IPS-15b (cell line): Measurements from ENCODE around the gene CENPVL2.
"Not testable (repeated sequence)": the region's sequence is repeated elsewhere in the genome, so short reads cannot be mapped to it uniquely, and the experiment has no call there.

Experiments used
- H3K27me3 ChIP-seq: one replicate; pipeline ENCODE4 v1.6.1; 2013; ENCODE audit warnings: low read length; ENCODE audit not compliant: control insufficient read depth, insufficient read depth
- H3K36me3 ChIP-seq: one replicate; pipeline ENCODE4 v1.6.1; 2013; ENCODE audit warnings: low read length; ENCODE audit not compliant: control insufficient read depth, insufficient read depth
- H3K4me1 ChIP-seq: one replicate; pipeline ENCODE4 v1.6.1; 2013; ENCODE audit warnings: mild to moderate bottlenecking, low read length; ENCODE audit not compliant: control insufficient read depth, insufficient read depth
- H3K4me3 ChIP-seq: one replicate; pipeline ENCODE4 v1.5.1; 2013; ENCODE audit warnings: low read depth, low read length
- H3K9ac ChIP-seq: one replicate; pipeline ENCODE4 v1.6.1; 2013; ENCODE audit warnings: low read depth, mild to moderate bottlenecking, low read length
- H3K9me3 ChIP-seq: one replicate; pipeline ENCODE4 v1.6.1; 2013; ENCODE audit warnings: mild to moderate bottlenecking, low read length; ENCODE audit not compliant: control insufficient read depth, insufficient read depth

Gene CENPVL2

GRCh38 chrX:51682720-51683062 lies at the start of gene CENPVL2:
CENPVL2 (minus strand) TSS chrX:51682831; CDS start chrX:51682831, 0 bp downstream.
- not testable (repeated sequence) for H3K27me3 ChIP-seq, H3K9ac ChIP-seq, H3K36me3 ChIP-seq, H3K4me1 ChIP-seq, H3K9me3 ChIP-seq, H3K4me3 ChIP-seq

GRCh38 chrX:51728202-51728601 lies 45.6 kb upstream of the CENPVL2 start:
- Histone ChIP-seq H3K9me3 (no peaks in the 10 kb centered on the region), H3K4me3 (no peak overlapping the region), H3K27me3 (no peaks in the 10 kb centered on the region), H3K9ac (no peak overlapping the region), H3K36me3 (no peaks in the 10 kb centered on the region), H3K4me1 (peaks cover 11% of the 10 kb centered on the region)

DNA sequence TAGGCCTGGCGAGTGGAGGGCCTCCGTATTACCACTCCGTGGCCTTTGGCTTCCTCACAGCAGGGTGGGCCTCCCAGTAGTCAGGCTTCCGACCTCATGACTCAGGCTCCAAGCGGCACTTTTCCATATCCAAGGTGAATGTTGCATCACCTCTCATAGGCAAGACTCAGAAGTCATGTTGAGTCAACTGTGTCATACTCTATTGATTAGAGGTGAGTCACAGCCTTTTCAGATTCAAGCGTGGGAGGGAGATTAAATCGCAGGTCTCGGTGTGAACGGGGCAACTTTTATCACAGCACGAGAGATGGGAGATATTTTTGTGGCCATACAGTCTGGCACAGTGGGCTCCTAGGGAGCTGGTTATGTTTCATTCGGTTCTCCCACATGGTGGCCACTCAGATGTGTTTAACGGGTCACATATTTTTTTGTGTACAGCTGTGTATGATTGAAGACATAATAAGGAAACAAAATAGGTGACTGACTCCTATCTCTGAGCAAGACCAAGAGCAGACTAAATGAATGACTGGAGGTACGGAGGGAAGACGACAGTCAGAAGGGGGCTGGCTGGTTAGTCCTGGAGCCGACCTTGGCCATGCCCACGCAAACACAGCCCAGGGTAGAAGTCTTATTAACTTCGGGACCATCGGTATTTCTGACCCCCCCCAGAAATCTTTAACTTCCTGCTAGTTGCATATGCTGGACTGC lies 30.5 kb upstream of the CENPVL2 start:
- H3K4me3 ChIP-seq, H3K4me1 ChIP-seq, H3K36me3 ChIP-seq, H3K27me3 ChIP-seq, H3K9ac ChIP-seq, H3K9me3 ChIP-seq: not testable (repeated sequence)

DNA sequence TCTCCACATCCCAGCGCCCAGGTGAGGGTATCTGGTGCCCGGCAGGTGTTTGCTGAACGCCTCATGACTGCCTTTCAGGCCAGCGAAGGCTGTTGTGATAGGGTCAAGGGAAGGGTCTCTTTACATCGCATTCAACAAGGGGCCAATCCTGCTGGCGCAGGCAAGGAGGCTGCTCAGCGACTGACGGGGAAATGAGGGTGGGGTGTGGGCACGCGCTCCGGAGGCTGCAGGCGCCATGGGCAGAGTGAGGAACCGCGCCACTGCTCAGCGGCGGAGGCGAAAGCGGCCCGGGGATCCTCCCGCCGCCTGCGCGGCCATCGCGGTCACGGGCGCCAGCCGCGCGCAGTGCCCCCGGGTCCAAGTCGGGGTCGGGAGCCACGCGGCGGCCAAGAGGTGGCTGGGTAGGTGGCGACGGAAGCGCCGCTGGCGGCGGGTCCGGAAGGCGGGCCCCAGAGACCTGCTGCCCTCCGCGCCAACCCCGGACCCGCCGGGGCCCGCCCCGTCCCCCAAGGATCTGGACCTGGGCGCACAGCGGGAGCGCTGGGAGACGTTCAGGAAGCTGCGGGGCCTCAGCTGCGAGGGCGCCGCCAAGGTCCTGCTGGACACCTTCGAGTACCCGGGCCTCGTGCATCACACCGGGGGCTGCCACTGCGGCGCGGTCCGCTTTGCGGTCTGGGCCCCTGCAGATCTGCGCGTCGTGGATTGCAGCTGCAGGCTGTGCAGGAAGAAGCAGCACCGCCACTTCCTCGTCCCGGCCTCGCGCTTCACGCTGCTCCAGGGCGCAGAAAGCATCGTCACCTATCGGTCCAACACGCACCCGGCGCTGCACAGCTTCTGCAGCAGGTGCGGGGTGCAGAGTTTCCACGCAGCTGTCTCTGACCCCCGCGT lies 27.9 kb upstream of the CENPVL2 start, which contains the start of gene CENPVL1:
TSS of gene CENPVL1 (plus strand) at position 236 of the 888 bp plus-strand sequence. CDS start at position 236, 0 bp downstream.
- not testable (repeated sequence) for H3K36me3 ChIP-seq

GRCh38 chrX:51697397-51697796 lies 14.8 kb upstream of the CENPVL2 start:
- no peaks in the 10 kb centered on the region for H3K9me3 ChIP-seq
- no peaks in the 10 kb centered on the region for H3K36me3 ChIP-seq
- H3K4me1 ChIP-seq = no peaks in the 10 kb centered on the region
- H3K9ac ChIP-seq = no peak overlapping the region
- no peaks in the 10 kb centered on the region for H3K27me3 ChIP-seq
- H3K4me3 ChIP-seq = no peak overlapping the region

More for the DNA sequence above, 27.9 kb upstream of the CENPVL2 start, which contains the start of gene CENPVL1:
- not testable (repeated sequence) for H3K9ac ChIP-seq, H3K4me1 ChIP-seq, H3K9me3 ChIP-seq, H3K27me3 ChIP-seq, H3K4me3 ChIP-seq

DNA sequence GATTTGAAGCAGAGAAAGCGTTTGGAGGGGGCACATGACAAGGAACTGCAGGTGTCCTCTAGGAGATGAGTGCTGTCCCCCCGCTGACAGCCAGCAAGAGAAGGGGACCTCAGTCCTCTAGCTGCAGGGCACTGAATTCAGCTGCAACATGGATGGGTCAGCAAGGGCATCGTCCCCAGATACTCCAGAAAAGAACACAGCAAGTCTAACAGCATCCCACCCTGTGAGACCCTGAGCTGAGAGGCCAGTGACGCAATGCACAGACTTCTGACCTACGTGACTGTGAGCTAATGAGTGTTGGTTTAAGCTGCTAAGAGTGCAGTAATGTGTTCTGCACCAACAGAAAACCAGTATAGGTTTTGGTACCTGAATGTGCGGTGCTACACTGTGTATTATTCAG lies 11.6 kb upstream of the CENPVL2 start:
- Histone ChIP-seq H3K4me3 (no peak overlapping the region), H3K27me3 (no peaks in the 10 kb centered on the region)

GRCh38 chrX:51681808-51682719 lies 567 bp downstream of the CENPVL2 start:
- H3K9ac ChIP-seq, H3K4me1 ChIP-seq, H3K4me3 ChIP-seq, H3K27me3 ChIP-seq, H3K9me3 ChIP-seq, H3K36me3 ChIP-seq: not testable (repeated sequence)

More for the DNA sequence above, 11.6 kb upstream of the CENPVL2 start:
- Histone ChIP-seq H3K9me3 (no peaks in the 10 kb centered on the region), H3K36me3 (no peaks in the 10 kb centered on the region), H3K9ac (no peak overlapping the region), H3K4me1 (no peaks in the 10 kb centered on the region)

DNA sequence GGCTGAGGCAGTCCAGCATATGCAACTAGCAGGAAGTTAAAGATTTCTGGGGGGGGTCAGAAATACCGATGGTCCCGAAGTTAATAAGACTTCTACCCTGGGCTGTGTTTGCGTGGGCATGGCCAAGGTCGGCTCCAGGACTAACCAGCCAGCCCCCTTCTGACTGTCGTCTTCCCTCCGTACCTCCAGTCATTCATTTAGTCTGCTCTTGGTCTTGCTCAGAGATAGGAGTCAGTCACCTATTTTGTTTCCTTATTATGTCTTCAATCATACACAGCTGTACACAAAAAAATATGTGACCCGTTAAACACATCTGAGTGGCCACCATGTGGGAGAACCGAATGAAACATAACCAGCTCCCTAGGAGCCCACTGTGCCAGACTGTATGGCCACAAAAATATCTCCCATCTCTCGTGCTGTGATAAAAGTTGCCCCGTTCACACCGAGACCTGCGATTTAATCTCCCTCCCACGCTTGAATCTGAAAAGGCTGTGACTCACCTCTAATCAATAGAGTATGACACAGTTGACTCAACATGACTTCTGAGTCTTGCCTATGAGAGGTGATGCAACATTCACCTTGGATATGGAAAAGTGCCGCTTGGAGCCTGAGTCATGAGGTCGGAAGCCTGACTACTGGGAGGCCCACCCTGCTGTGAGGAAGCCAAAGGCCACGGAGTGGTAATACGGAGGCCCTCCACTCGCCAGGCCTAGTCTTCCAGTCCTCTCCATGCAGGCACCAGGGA lies 2.8 kb downstream of the CENPVL2 start:
- not testable (repeated sequence) for H3K9ac ChIP-seq, H3K9me3 ChIP-seq, H3K4me1 ChIP-seq, H3K36me3 ChIP-seq, H3K27me3 ChIP-seq, H3K4me3 ChIP-seq

DNA sequence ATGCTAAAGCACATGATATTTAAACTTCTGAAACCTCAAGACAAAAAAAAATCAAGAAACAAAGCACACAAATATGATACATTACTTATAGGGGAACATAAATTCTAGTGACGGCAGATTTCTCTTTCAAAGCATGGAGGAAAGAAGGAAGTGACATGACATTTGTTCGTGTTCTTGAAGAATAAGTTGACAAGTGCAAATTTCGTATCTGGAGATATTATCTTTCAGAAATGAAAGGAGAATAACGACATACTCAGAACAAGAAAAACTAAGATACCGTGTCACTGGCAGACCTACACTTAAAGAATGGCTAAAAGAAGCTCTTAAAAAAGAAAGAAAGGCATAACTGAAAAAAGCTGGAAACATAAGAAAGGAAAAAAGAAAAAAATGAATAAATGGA lies 16.6 kb downstream of the CENPVL2 start:
- Histone ChIP-seq H3K4me1 (no peaks in the 10 kb centered on the region), H3K9ac (no peak overlapping the region), H3K4me3 (no peak overlapping the region), H3K27me3 (no peaks in the 10 kb centered on the region), H3K9me3 (no peaks in the 10 kb centered on the region), H3K36me3 (no peaks in the 10 kb centered on the region)

- Histone ChIP-seq H3K36me3 (no peaks in the 10 kb centered on the region), H3K4me1 (no peaks in the 10 kb centered on the region), H3K27me3 (peaks cover 2% of the 10 kb centered on the region), H3K9me3 (no peaks in the 10 kb centered on the region), H3K4me3 (no peak overlapping the region), H3K9ac (no peak overlapping the region)
Measured at GRCh38 chrX:51643377-51643776, 39.3 kb downstream of the CENPVL2 start.
